Right lobe of liver (tissue), 4 donors: ENCODE results near the gene C2CD2L.

Experiments used
- POLR2A ChIP-seq: fragments of 450-650 bp; IDR thresholded peaks from one replicate; pipeline ENCODE4 v1.6.1; 2017; ENCODE audit warnings: antibody characterized with exemption, mild to moderate bottlenecking
- TF ChIP-seq, protein P1 (sequence below), 4 donors: fragments of 200-600 bp in 3 of 4; fragments of 450-650 bp in 1 of 4; IDR thresholded peaks; one replicate each; pipeline versions ENCODE4 v1.5.1 to v1.8.0; 2016 to 2022; ENCODE audit warnings: antibody characterized with exemption in 4 of 4, mild to moderate bottlenecking in 2 of 4
- donor health status: DM: no; HTN: no; CAD: no.
- donor health status: DM: no; HTN: no; CAD: no.
- donor health status: DM: no; HTN: yes; CAD: no.

DNA sequence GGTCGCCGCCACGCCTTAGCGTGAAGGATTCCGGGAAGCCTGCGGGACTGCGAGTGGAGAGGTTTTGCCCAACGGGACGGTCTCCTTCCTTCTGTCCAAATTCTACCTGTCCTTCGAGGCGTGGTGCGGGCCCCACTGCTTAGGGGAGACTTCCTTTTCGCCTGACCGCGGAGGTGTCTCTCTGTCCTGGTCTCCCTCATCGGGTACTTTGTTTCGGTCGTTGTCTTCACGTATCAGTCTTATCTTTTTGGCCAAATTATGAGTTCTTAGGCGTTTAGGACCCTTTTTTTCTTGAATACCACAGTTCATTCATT lies 14.6 kb downstream of the C2CD2L start:
- TF ChIP-seq, protein P1, sequence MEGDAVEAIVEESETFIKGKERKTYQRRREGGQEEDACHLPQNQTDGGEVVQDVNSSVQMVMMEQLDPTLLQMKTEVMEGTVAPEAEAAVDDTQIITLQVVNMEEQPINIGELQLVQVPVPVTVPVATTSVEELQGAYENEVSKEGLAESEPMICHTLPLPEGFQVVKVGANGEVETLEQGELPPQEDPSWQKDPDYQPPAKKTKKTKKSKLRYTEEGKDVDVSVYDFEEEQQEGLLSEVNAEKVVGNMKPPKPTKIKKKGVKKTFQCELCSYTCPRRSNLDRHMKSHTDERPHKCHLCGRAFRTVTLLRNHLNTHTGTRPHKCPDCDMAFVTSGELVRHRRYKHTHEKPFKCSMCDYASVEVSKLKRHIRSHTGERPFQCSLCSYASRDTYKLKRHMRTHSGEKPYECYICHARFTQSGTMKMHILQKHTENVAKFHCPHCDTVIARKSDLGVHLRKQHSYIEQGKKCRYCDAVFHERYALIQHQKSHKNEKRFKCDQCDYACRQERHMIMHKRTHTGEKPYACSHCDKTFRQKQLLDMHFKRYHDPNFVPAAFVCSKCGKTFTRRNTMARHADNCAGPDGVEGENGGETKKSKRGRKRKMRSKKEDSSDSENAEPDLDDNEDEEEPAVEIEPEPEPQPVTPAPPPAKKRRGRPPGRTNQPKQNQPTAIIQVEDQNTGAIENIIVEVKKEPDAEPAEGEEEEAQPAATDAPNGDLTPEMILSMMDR (IDR thresholded peaks at IDR 0.05) = no peak
- no peak for TF ChIP-seq POLR2A
